Dedifferentiated amniotic fluid mesenchymal stem cell (primary cell): Measurements from ENCODE around the gene DGCR2.
A peak's percentile ranks its signal among the peaks of the same experiment; 100 is the strongest.
"Not testable (repeated sequence)": the region's sequence is repeated elsewhere in the genome, so short reads cannot be mapped to it uniquely, and the experiment has no call there.

Experiments used
- DNase-seq: peaks from one replicate; pipeline ENCODE4 v3.0.0-alpha.2; 2016; ENCODE audit errors: extremely low spot score

DGCR2 gene

GRCh38 chr22:19084126-19084525 lies 38.1 kb downstream of the DGCR2 start:
- not testable (repeated sequence) for DNase-seq

DNA sequence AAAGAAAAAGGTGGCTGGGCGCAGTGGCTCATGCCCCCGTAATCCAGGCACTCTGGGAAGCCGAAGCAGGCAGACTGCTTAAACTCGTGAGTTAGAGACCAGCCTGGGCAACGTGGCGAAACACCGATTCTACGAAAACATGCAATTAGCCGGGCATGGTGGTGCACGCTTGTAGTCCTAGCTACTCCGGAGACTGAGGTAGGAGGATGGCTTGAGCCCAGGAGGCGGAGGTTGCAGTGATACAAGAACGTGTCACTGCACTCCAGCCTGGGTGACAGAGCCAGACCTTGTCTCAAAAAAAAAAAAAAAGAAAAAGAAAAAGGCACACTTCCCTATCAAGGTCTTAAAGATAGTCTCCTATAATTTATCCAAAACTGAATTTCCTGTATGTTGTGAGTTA lies 39.4 kb downstream of the DGCR2 start:
- DNase-seq: no peak

GRCh38 chr22:19082101-19082500 lies 40.1 kb downstream of the DGCR2 start:
- no peak for DNase-seq

GRCh38 chr22:19081351-19081750 lies 40.9 kb downstream of the DGCR2 start:
- no peak for DNase-seq

- DNase-seq: no peak
Measured at GRCh38 chr22:19080853-19081252, 41.4 kb downstream of the DGCR2 start.

DNA sequence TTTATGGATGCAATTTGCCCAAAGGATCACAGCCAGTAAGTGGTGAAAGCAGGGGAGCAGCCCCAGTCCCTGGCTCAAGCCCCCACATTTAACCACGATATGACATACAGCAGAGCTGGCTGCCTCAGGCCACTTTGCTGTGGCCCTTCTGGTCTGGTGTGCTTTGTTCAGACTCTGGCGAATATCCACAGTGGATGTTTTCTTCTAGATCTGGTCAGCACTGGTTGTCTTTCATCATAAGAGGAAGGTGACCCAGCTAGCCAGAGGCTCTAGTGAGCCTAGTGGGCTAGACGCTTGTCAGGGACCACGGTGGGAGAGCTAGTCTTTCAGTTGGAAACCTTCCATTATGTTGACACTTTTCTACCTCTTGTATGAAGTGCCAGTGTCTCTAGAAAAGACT lies 42.5 kb downstream of the DGCR2 start:
- no peak for DNase-seq

DNA sequence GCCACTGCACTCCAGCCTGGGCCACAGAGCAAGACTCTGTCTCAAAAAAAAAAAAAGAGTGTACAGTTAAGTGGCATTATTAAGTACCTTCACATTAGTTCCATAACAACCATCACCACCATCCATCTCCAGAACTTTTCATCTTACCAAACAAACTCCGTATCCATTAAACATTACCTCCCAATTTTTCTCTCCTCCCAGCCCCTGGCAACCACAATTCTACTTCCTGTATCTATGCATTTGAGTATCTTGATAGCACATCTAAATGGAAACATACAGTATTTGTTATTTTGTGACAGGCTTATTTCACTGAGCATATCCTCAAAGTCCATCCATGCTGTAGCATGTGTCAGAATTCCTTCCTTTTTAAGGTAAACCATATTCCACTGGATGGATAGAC lies 46.8 kb downstream of the DGCR2 start:
- no peak for DNase-seq

GRCh38 chr22:19072853-19073252 lies 49.4 kb downstream of the DGCR2 start:
- not testable (repeated sequence) for DNase-seq

- no peak for DNase-seq
Measured at GRCh38 chr22:19070397-19071169, 51.6 kb downstream of the DGCR2 start.

GRCh38 chr22:19069451-19069850 lies 52.8 kb downstream of the DGCR2 start:
- DNase-seq: no peak

- DNase-seq: no peak
Measured at GRCh38 chr22:19068784-19069271, 53.4 kb downstream of the DGCR2 start.

DNA sequence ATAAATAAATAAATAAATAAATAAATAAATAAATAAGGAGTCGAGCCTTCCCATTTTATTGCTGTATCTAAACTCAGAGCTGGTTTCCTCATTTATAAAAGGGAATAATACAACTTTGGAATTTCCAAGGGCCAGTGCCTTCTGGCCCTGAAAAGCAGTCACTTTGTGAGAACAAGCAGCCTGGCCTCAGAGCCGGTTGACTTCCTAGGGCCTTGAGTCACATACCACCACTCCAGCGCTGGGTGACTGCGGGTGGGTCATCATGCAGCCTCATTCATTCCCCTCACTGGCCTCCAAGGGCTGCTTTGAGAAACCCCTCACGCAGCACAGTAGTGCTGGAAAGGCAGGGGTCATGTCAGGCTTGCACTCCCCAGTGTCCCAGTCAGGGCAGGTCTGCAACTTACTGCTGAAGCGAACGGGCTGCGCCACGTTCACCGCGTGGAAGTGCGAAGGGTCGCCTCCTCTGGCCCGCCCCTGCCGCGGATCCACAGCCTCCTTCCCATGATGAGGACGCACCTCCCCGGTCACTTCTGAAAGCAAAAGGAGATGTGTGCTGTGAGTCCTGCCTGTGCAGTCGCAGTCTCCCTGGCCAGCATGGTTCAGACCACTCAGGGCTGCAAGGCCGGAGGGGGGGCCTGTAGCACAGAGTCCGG lies 54.4 kb downstream of the DGCR2 start:
- no peak for DNase-seq

DNA sequence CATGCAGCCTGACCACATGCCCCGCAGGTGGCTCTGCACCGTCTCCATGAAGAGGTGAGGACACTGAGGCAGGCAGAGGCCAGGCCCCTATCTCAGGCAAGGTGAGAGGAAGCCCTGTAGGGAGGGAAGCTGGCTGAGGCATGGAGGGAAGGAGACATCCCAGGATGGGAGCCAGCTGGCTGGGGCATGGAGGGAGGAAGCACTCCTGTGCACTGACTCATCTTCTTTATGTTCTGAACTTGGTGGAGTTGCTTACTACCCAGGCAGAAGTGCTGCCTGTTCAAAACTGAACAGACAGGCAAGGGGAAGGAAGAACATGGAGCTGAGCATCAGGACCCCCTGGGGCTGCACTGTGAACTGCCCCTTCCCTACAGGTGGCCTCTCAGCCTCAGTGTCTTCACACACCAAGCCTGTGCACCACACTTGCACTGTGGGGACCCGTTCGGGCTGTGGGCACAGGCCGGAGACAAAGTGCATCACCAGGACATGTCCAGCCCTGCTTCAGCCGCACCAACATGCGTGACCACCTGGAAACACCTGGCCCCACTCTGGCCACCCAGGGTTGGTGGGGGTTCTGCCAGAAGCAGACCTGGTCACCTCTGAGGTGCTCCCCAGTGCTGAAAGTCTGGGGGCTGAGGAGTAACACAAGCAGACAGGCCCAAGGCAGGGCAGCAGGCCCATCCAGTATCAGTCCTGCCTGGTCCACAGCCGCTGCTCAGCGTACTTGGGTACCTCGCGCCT lies 55.5 kb downstream of the DGCR2 start:
- peak; percentile 27 for DNase-seq

- DNase-seq: no peak
Measured at GRCh38 chr22:19065929-19066328, 56.3 kb downstream of the DGCR2 start.

GRCh38 chr22:19065298-19065859 lies 56.8 kb downstream of the DGCR2 start:
- no peak for DNase-seq

GRCh38 chr22:19064354-19065054 lies 57.7 kb downstream of the DGCR2 start:
- no peak for DNase-seq

GRCh38 chr22:19063581-19064353 lies 58.4 kb downstream of the DGCR2 start:
- no peak for DNase-seq

DNA sequence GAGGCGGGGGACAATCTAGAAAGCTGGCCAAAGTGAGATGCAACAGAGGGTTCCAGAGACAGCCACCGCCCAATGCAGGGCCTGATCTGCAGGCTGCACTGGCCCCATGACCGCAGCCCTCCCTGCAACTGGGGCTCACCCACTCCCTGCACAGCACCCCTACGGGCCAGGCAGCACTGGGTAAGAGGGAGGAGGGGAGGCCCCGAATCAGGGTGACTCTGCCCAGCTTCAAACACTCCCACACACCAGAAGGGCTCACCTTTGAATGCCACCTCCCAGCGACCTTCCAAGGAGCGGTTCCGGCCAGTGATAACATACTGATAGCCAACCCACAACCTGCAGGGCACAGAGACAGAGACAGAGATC lies 59.3 kb downstream of the DGCR2 start:
- DNase-seq: no peak

- DNase-seq: no peak
Measured at GRCh38 chr22:19062139-19062942, 59.9 kb downstream of the DGCR2 start.
